Iris pigment epithelial cell (primary cell): ENCODE data around the gene UBE2F.

ENCODE experiments used
- DNase-seq: peaks from one replicate; pipeline ENCODE4 v3.0.0-alpha.2; 2011; ENCODE audit warnings: low read depth

UBE2F gene

GRCh38 chr2:238080518-238080917 lies 113.7 kb downstream of the UBE2F start:
- DNase-seq: no peak

- DNase-seq: no peak
Measured at GRCh38 chr2:238081150-238081549, 114.3 kb downstream of the UBE2F start.

- DNase-seq: no peak
Measured at GRCh38 chr2:238081561-238081960, 114.7 kb downstream of the UBE2F start.

- no peak for DNase-seq
Measured at GRCh38 chr2:238082151-238082550, 115.3 kb downstream of the UBE2F start.

GRCh38 chr2:238082827-238083226 lies 116.0 kb downstream of the UBE2F start:
- DNase-seq: no peak

- no peak for DNase-seq
Measured at GRCh38 chr2:238083919-238084318, 117.1 kb downstream of the UBE2F start.

GRCh38 chr2:238084761-238085160 lies 117.9 kb downstream of the UBE2F start:
- DNase-seq: no peak

- DNase-seq: no peak
Measured at GRCh38 chr2:238085899-238086298, 119.1 kb downstream of the UBE2F start.

GRCh38 chr2:238087211-238087610 lies 120.4 kb downstream of the UBE2F start:
- no peak for DNase-seq

- no peak for DNase-seq
Measured at GRCh38 chr2:238090887-238091286, 124.1 kb downstream of the UBE2F start.

GRCh38 chr2:238091436-238092060 lies 124.7 kb downstream of the UBE2F start:
- no peak for DNase-seq
